Mucosa of descending colon (tissue), 3 donors: ENCODE measurements around the gene SAA4. TPM values are rescaled to one million over a fixed set of nuclear protein-coding genes. Genes with fewer than 3 reads are reported as not detected.

ENCODE experiments used
- ATAC-seq: fragments of 200-7000 bp; cut with Tn5 transposase; one replicate; pipeline ENCODE4 v1.9.1; 2020; ENCODE audit warnings: mild to moderate bottlenecking, moderate library complexity
- DNase-seq, 3 donors: peaks; one replicate each; pipeline ENCODE4 v3.0.0-alpha.2; 2020
- H3K36me3 ChIP-seq: fragments of 200-600 bp; one replicate; pipeline ENCODE4 v1.8.0; 2021; ENCODE audit warnings: low read depth, mild to moderate bottlenecking
- H3K4me1 ChIP-seq: fragments of 200-600 bp; one replicate; pipeline ENCODE4 v1.8.0; 2021; ENCODE audit warnings: low read depth, mild to moderate bottlenecking
- H3K4me3 ChIP-seq: fragments of 200-600 bp; one replicate; pipeline ENCODE4 v1.8.0; 2021; ENCODE audit warnings: mild to moderate bottlenecking
- H3K9me3 ChIP-seq: fragments of 200-600 bp; one replicate; pipeline ENCODE4 v1.8.0; 2021; ENCODE audit warnings: mild to moderate bottlenecking
- CTCF ChIP-seq: fragments of 200-600 bp; IDR thresholded peaks from one replicate; pipeline ENCODE4 v1.8.0; 2022; ENCODE audit warnings: antibody characterized with exemption, mild to moderate bottlenecking
- intact Hi-C, 2 donors: fragments of 100-400 bp; cut with DNase I in 1 of 2; cut with micrococcal nuclease in 1 of 2; formaldehyde crosslinking; loops; one replicate each; pipeline versions ENCODE4 v1.11.0 to v1.11.1; 2022; cut with DNase I, micrococcal nuclease
- total RNA-seq, 3 donors: library from RNA; stranded (reverse); fragmentation: NEBNext Ultra II Directional in 2 of 3; extraction: Animal tissue kit (Norgen Biotek cat#: 25700) in 2 of 3; gene quantifications; one replicate each; pipeline versions ENCODE4 v1.2.1 to v1.2.4, GENCODE V29; 2021 to 2023
- donor health status: DM: no; HTN: no; CAD: no; lungs with moderate emphysema.
- donor health status: DM: no; HTN: no; CAD: no.
- donor health status: DM: no; HTN: yes; CAD: no.

The SAA4 gene
- total RNA-seq, 3 donors from 2014 or later, result not detected

GRCh38 chr11:18225913-18226312, 10.7 kb downstream of the SAA4 start:
- no peak for DNase-seq
- no peaks in the 10 kb centered on the region for H3K36me3 ChIP-seq
- H3K4me1 ChIP-seq, result no peaks in the 10 kb centered on the region
- no peak for TF ChIP-seq CTCF
- no peak overlapping the region for H3K4me3 ChIP-seq
- intact Hi-C loops, result no loop called here
- no peak for ATAC-seq
- no peaks in the 10 kb centered on the region for H3K9me3 ChIP-seq

- DNase-seq, result no peak
- intact Hi-C loops, result no loop called here
- no peaks in the 10 kb centered on the region for H3K9me3 ChIP-seq
- no peak overlapping the region for H3K4me3 ChIP-seq
- no peak for ATAC-seq
- no peaks in the 10 kb centered on the region for H3K36me3 ChIP-seq
- no peak for TF ChIP-seq CTCF
- H3K4me1 ChIP-seq, result no peaks in the 10 kb centered on the region
Observed at GRCh38 chr11:18223591-18224387, 12.8 kb downstream of the SAA4 start.

GRCh38 chr11:18222814-18223421, 13.7 kb downstream of the SAA4 start:
- TF ChIP-seq CTCF, result no peak
- DNase-seq (no peak), ATAC-seq (no peak)
- no peaks in the 10 kb centered on the region for H3K36me3 ChIP-seq
- intact Hi-C loops, result no loop called here
- H3K4me1 ChIP-seq, result no peaks in the 10 kb centered on the region
- H3K4me3 ChIP-seq, result no peak overlapping the region
- H3K9me3 ChIP-seq, result no peaks in the 10 kb centered on the region

GRCh38 chr11:18221274-18221876, 15.2 kb downstream of the SAA4 start:
- ATAC-seq (no peak), DNase-seq (no peak)
- no peak overlapping the region for H3K4me3 ChIP-seq
- no peaks in the 10 kb centered on the region for H3K4me1 ChIP-seq
- H3K9me3 ChIP-seq, result no peaks in the 10 kb centered on the region
- no peak for TF ChIP-seq CTCF
- intact Hi-C loops, result no loop called here
- no peaks in the 10 kb centered on the region for H3K36me3 ChIP-seq

- intact Hi-C loops, result no loop called here
- TF ChIP-seq CTCF, result no peak
- H3K4me1 ChIP-seq, result no peaks in the 10 kb centered on the region
- no peak overlapping the region for H3K4me3 ChIP-seq
- no peaks in the 10 kb centered on the region for H3K36me3 ChIP-seq
- ATAC-seq (no peak), DNase-seq (no peak)
- H3K9me3 ChIP-seq, result no peaks in the 10 kb centered on the region
Observed at GRCh38 chr11:18209058-18209457, 27.5 kb downstream of the SAA4 start.
